HG02623 (cell line): ENCODE measurements around the gene RAMP1.

Experiments used
- ATAC-seq: cut with Tn5 transposase; IDR thresholded peaks from one replicate; pipeline ENCODE4 v1.9.1; 2021; ENCODE audit warnings: moderate library complexity; ENCODE audit not compliant: unreplicated experiment

Gene RAMP1

GRCh38 chr2:237894396-237894979, 35.1 kb downstream of the RAMP1 start:
- ATAC-seq = no peak

DNA sequence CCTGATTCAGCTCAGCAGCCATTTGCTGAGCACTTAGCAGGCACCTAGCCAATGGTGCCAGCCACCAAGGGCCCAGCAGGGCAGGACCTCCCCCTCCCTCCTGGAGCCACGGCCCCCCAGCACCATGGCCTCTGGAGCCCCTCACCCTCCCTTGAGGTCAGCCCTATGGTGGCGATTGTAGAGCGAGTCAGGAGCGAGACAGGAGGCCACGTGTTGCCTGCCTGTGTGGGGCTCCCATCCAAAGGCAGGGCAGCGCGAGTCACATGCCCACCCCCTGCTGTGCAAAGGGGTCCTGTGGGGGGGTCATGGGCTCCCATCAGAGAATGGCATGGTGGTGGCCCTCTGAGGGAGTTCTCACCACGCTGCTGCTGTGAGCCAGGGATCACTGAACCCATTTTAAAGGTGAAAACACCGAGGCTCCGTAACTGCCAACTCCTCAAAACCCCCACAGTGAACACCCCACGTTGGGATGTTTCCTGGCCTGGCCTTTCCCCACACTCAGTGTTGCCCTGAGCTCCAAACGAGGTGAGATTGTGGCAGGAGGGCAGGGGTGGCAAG, 35.6 kb downstream of the RAMP1 start:
- ATAC-seq = no peak

DNA sequence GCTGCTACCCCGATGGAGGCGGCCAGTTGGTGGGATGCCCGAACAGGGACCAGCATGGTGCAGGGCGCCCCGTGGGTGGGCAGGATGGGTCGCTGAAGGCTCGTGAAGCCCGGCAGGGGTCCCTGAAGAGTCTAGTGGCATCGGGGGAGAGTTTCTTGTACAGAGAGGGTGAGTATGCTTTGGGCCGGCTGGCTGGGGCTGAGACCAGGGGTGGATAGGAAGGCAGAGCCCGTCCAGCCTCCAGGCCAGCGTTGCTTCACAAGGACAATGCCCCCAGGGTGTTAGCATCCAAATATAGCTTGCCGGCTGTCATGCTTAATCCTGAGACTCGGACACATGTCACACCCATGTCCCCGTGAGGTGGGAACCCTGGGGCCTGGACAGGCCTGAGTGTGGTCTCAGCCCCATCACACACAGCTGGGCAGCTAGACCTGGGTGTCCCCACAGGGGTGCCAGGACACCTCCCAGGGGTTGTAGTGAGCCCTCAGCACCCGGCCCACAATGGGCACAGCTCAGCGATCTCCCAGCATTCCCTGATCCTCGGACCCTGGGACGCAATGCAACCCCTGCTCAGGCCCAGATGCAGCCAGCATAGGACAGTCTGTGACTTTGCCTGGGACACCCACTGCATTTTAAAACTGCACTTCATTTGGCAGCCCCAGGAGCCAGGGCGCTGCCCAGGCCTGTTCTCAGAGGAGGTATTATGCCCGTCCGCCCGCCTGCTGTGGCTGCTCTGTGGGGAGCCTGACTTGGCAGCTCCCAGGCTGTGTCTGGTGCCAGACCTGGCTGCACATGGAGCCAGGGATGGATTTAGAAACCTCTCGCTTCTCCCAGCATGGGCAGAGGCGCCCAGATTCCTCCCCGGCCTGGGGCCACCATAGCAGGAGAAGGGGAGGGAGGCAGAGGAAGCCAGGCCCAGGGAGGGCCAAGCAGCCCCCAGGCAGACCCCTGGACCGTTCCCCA, 36.4 kb downstream of the RAMP1 start:
- ATAC-seq = no peak

DNA sequence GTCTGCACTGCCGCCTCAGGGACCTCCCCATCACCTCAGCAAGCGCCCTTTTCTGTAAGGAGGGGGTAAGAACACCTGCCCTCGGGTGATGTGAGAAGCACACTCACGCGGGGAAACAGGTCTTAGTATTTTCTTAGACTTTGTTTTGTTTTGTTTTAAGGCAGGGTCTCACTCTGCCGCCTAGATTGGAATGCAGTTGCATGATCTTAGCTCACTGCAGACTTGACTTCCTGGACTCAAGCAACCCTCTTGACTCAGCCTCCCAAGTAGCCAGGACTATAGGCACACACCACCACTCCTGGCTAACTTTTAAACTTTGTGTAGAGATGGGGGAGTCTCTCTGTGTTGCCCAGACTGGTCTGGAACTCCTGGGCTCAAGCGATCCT, 37.1 kb downstream of the RAMP1 start:
- ATAC-seq = no peak

- no peak for ATAC-seq
These were observed 37.5 kb downstream of the RAMP1 start for GRCh38 chr2:237896956-237897355.

DNA sequence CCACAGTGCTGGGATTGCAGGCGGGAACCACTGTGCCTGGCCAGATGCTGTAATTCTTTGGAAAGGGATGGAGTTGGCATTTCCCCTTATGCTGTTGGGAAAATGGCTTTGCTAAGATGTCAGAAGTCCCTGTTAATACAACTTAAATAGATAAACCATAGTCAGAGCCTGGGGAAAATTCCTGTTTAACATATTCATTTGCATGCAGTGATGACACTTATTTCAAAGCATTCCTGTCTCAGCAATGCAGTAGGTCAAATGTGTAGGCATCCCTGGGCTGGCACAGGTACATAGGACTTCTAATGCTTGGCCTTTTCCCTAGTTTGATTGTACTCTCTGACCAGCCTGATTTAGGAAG, 38.6 kb downstream of the RAMP1 start:
- no peak for ATAC-seq

DNA sequence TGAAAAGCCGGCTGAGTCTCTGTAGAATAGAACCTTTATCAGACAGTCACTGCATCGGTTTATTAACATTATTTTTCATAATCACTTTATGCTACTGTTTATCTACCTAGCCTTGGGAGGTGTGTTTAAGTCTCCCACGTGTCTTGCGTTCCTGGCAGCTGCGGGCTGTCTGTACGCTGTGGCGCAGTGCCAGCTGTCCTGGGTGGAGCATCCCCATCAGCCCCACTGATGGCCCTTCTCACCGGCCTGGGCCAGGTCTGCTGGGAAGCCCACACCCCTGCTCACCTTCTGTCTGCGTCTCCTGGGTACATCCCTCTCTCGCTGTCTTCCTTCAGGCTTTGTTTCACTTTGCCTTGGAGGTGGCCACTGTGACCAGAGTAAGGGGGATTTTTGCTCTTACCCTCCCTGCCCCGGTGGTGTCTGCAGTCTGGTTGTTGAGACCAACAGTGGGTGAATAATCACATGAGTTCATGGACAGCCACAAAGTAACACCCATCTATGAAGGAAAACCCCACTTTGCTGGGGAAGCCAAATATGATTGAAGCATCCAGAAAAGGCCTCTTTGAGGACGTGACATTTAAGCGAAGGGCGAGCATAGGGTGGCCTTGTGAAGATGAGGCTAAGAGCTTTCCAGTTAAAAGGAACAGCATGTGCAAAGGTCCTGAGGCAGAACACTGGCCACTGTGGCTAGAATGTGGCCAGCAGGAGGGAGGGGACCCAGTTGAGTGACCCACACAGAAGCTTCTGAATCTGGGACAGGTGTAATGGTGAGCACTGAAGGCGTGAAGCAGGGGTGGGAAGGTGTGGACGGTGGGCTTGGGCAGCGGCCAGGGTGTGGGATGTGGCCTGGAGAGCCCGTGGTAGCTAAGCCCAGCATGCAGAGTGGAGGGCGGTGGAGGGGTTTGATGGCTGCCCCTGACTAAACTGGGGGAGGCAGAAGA, 41.7 kb downstream of the RAMP1 start:
- ATAC-seq = no peak

DNA sequence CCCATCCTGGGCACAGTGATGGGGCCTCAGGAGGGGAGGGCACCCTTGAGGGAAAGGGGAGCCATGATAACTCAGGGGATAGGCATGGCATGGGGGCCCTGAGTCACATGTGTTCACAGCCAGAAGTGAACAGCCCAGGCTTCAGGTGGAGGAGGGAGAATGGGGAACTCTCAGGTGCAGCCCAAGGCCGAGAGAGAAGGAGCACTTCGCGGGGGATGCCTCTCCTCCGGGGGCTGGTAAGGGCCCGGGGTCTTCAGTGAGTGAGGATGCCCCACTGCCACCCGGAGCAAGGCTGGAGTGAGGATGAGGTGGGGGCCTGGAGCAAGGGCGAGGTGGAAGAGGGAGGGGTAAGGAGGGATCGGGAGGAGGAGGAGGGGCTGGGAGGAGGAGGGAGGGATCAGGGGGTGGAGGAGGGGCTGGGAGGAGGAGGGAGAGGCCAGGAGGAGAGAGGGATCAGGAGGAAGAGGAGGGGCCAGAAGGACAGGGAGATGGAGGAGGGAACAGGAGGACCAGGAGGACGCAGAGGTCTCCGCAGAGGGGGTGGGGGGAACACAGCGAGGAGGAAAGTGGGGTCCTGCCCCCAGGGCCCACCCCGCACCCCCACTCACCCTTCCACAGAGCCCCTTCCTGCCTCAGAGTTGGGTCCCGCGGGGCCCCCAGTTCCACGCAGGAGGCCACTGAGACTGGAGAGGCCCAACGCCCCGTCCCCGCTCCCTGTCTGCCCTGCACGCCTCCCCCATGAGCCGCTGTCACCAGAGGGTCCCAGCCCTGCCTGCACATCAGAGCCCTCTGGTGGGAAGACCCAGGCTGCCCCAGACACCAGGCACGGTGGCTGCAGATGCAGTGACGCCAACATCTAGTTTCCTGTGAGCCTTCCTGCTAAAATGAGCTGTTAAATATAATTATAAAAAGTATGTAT, 42.8 kb downstream of the RAMP1 start:
- ATAC-seq = no peak

GRCh38 chr2:237904831-237905599, 45.6 kb downstream of the RAMP1 start:
- ATAC-seq = no peak

GRCh38 chr2:237907144-237907543, 47.7 kb downstream of the RAMP1 start:
- no peak for ATAC-seq

DNA sequence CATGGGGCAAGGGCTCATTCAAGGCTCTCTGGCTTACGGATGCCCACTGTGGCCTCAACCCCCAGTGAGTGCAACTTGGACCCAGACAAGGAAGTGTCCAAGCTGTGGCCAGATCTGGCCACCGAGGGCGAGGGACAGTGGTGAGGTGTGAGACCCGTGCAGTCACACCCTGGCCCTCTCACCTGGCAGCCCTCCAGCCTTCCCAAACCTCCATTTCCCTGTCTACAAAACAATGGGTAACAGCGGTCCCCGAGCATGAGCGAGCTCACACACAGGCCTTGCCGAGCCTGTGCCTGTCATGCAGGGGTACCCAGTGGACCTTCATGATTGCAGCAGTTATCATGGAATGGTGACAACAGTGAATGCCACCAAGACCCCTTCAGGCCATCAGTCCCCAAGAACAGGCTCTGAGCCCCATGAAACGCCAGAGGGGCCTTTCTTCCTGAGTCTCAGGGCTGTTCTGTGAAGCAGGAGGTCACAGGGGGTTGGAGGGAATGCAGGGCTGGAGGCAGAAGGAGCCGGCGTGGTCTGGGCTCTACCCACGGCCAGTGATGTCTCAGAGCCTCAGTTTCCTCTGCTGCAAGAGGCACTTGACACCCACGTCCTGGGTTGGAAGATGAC, 49.8 kb downstream of the RAMP1 start:
- ATAC-seq = no peak

DNA sequence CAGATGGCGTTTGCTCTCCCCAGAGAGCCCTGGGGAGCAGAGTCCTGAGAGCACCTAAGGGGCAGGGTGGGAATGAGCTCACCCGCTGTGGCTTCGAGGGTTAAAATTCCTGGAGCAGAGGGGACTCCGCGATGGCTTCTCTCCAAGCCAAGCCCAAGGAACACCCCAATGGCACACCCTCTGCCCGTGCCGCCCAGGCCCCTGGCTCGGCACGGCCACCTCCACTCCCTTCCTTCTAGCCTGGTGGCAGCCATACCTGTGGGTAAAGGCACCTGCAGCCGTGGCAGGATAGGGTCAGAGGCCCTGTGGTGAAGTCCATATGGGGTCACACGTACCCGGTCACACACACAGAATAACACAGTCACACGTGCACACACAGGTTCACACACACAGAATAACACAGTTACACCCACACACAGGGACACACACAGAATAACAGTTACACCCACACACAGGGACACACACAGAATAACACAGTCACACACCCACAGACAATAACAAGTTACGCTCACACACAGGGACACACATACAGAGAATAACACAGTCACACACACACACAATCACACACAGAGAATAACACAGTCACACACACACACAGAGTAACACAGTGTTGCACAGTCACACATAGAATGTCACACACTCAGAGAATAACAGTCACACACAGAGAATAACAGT, 50.5 kb downstream of the RAMP1 start:
- ATAC-seq = no peak

- no peak for ATAC-seq
These were observed 51.3 kb downstream of the RAMP1 start for GRCh38 chr2:237910576-237911362.

- no peak for ATAC-seq
These were observed 52.1 kb downstream of the RAMP1 start for GRCh38 chr2:237911363-237912017.

DNA sequence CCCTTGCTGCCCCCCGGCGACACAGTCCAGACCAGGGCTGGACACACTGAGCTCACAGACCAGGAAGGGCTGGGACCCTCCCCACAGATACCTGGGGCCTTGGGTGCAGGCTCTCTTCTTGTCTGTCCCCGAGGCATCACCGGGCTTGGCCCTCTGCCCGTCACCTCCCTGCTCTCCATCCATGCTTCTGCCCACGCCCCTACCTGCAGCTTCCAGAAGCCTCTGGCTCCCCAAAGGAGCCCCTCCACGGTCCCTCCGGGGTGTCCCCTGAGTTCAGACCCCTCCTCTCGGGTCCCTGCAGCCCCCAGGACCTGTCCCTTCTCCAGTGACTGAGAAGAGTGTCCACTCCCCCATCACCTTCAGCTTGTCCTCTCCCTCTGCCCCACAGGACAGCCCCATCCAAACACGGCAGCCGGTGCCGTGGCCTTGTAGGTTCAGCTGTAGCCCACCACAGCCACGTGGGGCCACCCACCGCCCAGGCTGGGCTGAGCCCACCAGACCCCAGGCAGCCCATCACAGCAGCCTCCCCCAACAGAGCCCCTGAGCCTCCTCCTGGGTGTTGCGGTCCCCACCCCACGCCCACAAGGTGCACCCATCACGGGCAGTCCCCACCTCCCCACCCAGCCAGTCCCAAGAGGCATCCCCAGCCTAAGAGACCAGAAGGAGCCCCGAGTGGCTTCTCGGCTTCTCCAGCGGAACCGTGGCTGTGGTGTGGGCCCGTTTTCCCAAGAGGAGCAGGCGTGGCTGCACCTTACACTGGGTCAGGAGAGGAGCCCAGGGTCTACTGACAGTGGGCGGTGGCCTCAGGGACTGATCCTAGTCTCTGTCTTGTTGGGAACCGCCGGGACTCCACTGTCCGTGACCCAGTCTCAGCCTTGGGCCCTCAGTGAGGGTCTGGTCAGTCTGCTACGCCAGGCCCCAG, 53.1 kb downstream of the RAMP1 start:
- ATAC-seq = no peak
